Heart left ventricle (tissue), 13 donors: Measurements from ENCODE around the gene CBLL2.

Experiments used
- POLR2A ChIP-seq, 2 donors: fragments of 450-650 bp; IDR thresholded peaks; one replicate each; pipeline ENCODE4 v1.6.1; 2017; ENCODE audit warnings: antibody characterized with exemption in 2 of 2, mild to moderate bottlenecking in 2 of 2, moderate library complexity in 2 of 2
- TF ChIP-seq, protein P1 (sequence below), 12 donors: fragments of 200-600 bp; sonication (generic) in 4 of 12; IDR thresholded peaks; one replicate each; pipeline versions ENCODE4 v1.5.0 to v1.8.0; 2018 to 2022; ENCODE audit warnings: antibody characterized with exemption in 12 of 12, mild to moderate bottlenecking in 5 of 12
- donor health status: ischemic (EF 13 %, LVEDD 7.1; RV severe dilation, severe dysfunction).
- donor health status: DM: no; HTN: yes; CAD: no.
- donor health status: DM: no; HTN: no; CAD: no.
- donor health status: ischemic (EF 25% LVEDD 6.9; RV normal size, moderate dysfunction).
- donor health status: ischemic (EF 25% LVEDD 5.7; RV mildly dilated, moderate dysfunction).
- donor health status: ischemic (EF 35%, LVEDD 5.7; RV mildly dilated, moderate dysfunction).
- donor health status: nonischemic (EF 11% LVEDD 7.7; RV severe dilation, severe dysfunction).
- donor health status: DM: yes; HTN: yes; CAD: no.
- donor health status: PGD.
- donor health status: ischemic (EF 29% LVEDD 5.4; RV normal size, mild dysfunction).
- donor health status: nonischemic (EF 23%, LVEDD 6.1; RV moderate dilation, normal function).

DNA sequence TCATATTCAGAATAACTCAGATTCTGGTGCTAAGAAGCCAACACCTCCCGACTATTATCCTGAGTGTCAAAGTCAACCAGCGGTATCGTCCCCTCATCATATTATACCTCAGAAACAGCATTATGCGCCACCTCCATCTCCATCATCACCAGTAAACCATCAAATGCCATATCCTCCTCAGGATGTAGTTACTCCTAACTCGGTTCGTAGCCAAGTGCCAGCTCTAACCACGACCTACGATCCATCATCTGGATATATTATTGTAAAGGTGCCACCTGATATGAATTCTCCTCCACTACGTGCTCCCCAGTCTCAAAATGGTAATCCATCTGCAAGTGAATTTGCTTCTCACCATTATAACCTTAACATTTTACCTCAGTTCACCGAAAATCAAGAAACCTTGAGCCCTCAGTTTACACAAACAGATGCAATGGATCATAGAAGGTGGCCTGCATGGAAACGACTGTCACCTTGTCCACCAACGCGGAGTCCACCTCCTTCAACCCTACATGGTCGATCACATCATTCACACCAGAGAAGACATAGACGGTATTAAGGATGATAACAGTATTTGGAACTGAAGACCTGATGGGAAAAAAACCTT is 1.1 kb downstream of the CBLL2 start:
- TF ChIP-seq, protein P1, sequence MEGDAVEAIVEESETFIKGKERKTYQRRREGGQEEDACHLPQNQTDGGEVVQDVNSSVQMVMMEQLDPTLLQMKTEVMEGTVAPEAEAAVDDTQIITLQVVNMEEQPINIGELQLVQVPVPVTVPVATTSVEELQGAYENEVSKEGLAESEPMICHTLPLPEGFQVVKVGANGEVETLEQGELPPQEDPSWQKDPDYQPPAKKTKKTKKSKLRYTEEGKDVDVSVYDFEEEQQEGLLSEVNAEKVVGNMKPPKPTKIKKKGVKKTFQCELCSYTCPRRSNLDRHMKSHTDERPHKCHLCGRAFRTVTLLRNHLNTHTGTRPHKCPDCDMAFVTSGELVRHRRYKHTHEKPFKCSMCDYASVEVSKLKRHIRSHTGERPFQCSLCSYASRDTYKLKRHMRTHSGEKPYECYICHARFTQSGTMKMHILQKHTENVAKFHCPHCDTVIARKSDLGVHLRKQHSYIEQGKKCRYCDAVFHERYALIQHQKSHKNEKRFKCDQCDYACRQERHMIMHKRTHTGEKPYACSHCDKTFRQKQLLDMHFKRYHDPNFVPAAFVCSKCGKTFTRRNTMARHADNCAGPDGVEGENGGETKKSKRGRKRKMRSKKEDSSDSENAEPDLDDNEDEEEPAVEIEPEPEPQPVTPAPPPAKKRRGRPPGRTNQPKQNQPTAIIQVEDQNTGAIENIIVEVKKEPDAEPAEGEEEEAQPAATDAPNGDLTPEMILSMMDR (IDR thresholded peaks at IDR 0.05) = no peak
- TF ChIP-seq POLR2A (IDR thresholded peaks at IDR 0.05) = no peak
